HG02759 (cell line): ENCODE data around the gene CCK.
"Not testable (repeated sequence)": the region's sequence is repeated elsewhere in the genome, so short reads cannot be mapped to it uniquely, and the experiment has no call there.

Source experiments
- ATAC-seq: cut with Tn5 transposase; IDR thresholded peaks from one replicate; pipeline ENCODE4 v1.9.1; 2021; ENCODE audit warnings: mild to moderate bottlenecking, moderate library complexity; ENCODE audit not compliant: unreplicated experiment

CCK gene, protein sequence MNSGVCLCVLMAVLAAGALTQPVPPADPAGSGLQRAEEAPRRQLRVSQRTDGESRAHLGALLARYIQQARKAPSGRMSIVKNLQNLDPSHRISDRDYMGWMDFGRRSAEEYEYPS

DNA sequence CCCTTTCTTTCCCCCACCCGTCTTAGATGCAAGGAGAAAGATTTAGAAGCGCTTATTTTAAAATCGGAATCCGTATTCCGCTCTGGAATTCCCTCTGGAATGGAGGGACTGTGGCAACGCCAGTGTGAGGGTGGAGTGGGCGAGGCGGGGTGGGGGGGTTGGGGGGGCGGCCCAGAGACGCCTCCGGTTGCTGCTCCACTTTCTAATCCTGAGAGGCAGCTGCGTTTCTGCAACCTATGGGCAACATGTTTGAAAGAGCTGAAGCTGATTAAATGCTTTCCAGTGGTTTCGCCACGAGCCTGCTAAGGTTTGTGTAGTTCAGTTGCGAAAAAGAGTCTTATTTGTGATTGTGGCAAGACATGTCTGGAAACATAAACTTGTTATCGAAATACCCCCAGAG, at the start of gene CCK:
CCK (minus strand) TSS at position 101 of the 400 bp plus-strand sequence. CDS start 2,555 bp downstream, outside the sequence.
- ATAC-seq, result no peak

DNA sequence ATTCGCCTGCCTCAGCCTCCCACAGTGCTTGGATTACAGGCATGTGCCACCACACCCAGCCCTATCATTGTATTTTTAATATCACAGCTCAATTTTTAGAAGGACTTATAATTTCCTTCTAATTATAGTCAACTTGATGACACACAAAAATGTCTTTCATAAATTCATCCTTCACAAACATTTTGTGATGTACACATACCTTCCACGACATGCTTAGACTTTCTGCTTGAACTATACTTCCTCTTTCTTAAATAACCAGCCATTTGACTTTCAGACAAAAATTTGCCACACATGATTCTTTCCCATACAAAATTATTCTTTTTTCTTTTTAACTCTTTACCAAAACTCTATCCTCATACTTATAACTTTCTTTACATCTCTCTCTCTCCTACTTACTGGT, 48.4 kb upstream of the CCK start:
- ATAC-seq, result no peak

DNA sequence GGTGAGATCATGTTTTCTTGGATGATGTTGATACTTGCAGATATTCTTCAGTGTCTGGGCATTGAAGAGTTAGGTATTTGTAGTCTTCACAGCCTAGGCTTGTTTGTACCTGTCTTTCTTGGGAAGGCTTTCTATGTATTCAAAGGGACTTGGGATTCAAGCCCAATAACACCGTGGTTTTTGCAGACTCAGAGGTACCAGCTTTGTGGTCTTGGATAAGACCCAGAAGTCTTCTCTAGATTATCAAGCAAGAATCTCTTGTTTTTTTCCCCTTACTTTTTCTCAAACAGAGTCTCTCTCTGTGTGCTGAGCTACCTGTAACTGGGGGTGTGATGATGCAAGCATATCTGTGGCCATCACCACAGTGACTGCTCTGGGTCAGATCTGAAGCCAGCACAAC, 42.7 kb upstream of the CCK start:
- no peak for ATAC-seq

DNA sequence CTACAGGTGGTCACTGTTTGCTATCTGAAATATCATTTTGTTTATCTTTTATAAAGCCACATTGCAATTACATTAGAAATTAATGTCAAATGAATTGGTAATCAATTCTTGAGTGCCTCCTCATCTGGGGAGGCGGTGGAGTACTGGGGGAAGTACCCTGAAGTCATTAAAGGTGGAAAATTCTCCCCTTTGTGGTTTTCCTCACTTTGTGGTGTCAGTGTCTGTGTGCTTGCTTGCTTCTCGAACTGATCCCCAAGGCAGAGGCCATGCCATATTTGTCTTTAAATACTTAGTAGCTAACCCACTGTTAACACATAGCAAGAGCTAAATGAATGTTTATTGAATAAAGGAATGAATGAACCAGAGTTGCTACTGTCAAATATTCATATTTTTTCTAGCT, 40.5 kb upstream of the CCK start:
- ATAC-seq, result no peak

DNA sequence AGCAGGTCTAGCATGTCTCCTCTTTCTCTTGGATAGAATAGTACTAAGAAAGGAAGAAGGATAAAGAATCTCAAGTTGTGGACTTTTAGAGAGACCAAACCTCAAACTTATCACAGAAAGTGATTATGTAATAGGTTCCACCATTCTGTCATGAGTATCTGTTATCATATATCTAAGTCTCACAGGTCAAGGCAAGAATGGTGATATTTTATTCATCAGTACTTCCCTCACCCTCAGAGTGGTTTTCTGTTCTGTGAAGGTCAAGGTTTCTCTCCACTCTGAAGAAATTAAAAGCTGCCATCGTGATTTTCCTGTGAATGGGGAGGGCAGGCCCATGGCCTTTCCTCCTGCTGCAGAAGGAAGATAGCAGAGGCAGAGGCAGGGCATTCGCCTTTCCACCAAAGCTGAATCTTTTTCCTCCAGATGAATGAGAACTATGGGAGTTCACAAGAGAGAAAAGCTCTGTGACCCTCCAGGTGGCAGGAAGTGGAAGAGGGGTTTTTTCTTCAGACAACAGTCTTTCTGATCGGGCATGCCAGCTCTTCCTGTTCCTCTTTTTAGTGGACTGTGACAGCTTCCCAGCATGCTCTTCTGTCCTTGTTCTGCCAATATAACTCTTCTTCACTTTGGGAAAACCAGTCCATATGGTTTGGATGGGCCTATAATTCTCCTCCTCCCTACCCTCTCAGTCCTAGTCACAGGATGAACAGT, 37.1 kb upstream of the CCK start:
- ATAC-seq, result peak; percentile 77

DNA sequence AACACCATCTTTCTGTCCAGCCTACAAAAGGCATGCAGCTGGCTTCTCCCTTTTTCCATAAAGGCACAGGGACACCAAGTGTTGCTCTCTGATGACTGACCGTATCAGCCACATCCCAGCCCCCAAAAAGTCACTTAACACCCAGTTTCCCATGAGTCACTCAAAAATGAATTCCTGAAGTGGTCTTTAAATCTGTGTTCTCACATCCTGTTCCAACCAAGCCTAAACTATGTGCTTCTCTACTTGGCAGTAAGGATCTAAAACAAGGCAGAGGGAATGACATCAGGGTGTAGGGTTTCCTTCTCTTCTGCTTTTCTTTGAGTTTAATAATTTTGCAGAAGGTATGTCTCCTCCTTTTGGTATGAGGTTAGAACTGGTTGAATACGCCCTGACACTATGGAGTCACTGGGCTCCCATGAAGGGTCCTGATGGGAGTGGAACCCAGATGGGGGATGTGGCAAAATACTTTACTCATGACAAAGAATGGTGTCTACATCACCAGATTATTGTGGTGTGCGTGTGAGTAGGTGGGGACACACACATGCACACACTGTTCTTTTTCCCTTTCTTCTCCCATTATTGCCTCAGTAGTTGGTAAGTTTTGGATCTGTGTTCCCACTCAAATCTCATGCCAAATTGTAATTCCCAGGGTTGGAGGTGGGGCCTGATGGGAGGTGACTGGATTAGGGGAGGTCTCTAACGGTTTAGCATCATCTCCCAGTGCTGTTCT, 35.6 kb upstream of the CCK start:
- no peak for ATAC-seq

DNA sequence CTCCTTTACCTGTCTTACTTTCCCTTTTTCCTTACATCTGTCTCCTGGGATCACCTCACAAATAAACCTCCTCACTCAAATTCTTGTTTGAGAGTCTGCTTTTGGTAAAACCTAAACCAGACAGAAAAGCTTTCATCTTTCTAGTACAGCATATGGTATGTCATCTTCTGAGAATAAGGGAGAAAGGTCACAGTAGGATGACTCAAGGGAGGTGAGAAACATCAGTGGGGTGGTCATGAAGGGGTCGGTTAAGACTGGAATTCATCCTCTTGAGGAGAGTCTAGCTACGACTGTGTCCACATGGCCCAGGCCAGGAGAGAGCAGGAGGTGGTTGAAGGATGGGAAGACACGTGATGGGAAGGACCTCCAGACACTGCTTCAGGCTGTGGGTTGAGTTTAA, 34.8 kb upstream of the CCK start:
- ATAC-seq, result no peak

DNA sequence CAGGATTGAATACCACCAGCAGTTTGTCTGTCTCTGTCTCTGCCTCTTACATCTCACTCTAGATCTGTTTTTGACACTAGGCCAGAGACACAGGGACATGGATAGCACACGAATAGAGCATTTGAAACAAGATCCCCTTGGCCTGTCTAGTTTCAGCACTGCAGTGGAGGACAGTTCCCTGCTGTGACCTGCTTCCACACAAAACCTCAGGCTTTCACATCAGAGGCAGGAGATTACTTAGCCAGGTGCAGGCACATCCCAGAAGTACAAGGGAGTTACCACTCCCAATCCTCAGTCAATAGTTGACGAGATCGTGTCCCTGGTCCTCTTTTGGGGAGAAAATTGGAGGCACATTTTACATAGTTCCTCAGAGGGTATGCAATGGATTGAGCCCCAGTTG, 34.0 kb upstream of the CCK start:
- ATAC-seq, result no peak

DNA sequence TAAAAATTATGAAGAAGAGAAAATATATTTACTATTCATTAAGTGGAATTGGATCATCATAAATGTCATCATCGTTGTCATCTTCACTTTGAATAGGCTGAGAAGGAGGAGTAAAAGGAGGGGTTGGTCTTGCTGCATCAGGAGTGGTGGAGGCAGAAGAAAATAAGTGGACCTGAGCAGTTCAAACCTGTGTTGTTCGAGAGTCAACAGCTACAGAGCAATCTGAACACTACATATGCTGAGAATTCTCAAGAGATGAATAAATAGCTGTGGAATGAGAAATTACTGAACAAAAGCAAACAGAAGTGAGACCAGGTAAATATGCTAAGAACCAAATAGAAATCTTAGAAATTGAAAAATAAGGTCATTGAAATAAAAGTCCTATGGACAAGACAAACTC, 32.3 kb upstream of the CCK start:
- ATAC-seq, result no peak

DNA sequence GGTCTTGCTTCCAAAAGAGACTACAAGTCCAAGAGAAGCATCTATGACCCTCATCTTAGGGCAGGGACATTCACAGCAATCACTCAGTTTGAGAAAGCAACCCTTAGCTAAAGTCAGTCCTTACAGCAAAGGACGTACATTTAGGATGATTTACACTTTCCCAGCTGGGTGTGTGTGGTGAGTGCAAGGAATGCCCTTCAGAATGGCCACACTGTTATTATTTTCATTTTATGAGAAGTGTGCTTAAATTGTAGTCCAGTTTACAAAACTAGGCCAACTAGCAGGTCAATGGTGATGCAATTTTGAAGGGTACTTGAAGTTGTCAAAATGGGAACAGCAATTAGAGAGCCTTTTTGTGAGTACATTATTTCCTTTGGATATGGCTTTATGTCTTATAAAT, 26.0 kb upstream of the CCK start:
- ATAC-seq, result no peak

DNA sequence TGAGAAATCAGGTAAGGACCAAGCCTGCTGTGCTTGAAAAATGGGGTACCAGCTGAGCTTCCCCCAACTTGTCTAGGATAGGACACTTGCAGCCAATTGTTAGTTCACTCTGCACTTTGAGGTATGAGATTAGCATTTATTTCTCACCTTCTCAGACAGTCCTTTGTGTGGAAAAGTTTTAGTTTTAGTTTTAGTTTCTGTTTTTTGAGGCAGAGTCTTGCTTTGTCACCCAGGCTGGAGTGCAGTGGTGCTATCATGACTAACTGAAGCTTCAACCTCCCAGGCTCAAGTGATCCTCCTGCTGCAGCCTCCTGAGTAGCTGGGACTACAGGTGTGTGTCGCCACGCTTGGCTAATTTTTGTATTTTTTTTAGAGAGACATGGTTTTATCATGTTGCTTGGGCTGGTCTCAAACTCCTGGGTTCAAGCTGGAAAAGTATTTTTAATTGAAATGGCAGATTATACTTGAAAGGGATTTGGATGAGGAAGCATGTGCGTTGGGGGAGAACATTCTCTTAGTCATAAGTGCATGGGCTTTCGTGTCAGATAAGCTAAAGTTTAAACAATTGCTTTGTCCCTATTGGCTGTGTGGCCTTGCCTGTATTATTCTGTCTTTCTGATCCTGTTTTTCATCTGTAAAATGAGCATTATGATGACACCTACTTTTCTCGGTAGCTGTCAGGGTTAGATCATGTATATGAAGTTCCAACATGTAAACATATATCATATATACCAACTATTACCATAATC, 25.2 kb upstream of the CCK start:
- ATAC-seq, result peak; percentile 67

DNA sequence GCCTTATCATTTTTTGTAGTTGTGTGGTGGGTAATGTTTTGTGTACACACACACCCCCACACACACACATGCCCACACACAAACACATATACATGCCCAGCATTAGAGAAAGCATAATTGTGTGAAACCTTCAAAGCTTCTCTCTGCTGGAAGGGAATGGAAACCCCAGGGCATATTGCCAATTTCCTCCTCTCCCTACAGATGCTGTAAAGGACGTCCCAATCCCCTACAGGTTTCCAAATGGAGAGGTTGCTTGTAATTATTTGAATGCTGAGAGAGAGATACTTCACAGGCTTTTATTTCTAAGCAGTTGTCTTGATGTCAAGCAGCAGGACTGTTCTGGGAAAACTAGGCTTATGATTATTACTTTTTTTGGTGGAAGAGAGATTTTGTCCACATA, 23.0 kb upstream of the CCK start:
- no peak for ATAC-seq

DNA sequence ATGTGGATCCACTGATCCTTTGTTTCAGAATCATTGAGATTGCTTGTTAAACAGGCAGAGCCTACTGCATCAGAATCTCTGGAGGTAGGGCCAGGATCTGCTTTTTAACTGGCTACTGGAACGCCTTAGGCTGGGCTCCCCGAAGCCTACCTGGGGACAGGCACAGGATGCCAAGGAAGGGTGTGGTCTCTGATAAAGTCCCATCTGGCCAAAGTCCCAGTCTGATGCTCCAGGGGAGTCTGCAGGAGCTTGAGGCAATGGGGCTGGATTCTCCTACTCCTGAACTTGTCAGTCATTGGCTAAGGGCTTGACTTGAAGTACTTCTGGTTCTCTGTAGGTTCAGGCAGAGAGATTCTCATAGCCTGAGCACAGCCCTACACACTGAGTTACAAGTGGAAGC, 22.4 kb upstream of the CCK start:
- no peak for ATAC-seq

DNA sequence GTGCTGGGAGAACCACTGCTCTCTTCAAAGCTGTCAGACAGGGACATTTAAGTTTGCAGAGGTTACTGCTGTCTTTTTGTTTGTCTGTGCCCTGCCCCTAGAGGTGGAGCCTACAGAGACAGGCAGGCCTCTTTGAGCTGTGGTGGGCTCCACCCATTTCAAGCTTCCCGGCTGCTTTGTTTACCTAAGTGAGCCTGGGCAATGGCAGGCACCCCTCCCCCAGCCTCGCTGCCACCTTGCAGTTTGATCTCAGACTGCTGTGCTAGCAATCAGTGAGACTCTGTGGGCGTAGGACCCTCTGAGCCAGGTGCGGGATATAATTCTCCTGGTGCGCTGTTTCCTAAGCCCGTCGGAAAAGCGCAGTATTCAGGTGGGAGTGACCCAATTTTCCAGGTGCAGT, 21.4 kb upstream of the CCK start:
- not testable (repeated sequence) for ATAC-seq

DNA sequence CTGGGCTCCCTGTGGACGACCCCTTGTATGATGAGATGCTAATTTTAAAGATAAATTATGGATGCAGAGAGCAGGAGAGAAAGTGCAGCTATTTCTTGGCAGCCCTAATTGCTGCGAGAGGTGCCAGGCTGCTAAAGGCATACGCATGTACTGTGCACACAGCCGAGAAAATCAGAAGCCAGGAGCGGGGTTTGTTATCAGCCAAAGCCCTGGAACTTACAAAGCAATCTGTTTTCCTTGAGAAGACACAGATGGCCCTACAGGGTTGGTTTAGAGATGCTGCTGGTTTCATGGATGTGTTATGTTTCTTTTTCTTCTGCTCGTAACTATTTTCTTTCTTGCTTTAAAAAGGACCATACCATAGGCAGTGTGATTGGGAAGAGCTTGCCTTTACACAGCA, 11.7 kb upstream of the CCK start:
- ATAC-seq, result no peak

DNA sequence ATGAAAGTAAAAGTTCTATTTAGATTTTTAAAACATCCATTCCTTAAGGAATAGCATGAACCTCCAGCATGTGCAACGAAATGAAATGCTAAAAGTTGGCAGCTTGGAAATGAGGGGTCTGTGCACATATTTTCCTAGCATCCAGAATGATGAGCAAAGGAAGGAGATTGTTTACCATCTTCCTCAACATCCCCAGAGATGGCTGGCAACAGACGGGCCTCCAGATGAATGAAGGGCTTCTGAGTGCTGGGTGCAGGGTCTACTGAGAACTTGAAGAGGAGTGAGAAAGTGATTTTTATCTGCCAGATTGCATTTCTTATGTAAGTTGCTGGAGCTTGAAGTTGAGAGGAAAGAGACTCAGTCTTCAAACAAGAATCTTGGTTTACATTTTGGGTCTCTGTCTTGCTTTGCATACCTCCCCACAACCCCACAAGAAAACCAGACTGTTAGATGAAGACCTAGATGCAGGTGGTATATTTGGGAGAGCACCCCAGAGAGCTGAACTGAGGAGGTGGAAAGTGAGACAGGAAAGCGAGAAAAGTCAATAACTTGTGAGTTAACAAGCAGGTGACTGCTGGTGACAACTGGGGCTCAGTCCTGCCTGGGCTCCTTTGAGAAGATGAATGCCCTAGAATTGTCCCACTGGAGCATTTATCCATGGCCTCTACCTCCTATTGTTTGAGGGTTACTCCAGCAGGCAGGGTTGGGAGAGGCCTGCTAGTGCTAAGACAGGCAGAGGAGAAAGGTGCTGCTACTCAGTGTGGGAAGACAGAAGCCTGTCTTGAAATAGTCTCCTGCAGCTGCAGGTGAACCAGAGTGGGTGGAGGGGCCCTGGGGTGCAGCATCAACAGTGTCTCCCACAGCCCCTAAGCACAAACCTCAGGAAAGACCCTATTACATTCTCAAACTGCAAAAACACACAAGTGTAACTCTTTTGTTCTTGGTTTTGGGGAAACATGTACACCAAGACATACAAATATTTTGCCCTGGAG, 10.5 kb upstream of the CCK start:
- ATAC-seq, result peak; percentile 73

DNA sequence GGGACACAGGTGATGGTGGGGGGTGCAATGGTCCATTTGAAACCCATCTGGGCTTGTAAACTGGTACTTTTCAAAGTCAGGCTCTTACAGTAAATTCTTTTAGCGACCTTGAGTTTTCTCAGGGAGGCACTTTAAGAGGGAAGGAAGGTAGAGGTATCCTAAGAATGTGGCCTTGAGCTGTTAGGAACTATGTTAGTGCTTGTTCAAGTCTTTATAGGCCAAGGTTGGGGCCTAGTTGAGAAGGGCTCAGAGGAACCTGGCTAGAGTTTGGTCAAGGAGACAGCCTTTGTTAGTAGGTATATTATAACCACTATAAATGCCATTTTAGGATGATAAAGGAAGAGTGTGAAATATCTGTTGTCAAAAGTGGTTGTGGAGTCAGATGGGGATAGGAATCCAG, 9.2 kb upstream of the CCK start:
- ATAC-seq, result no peak

DNA sequence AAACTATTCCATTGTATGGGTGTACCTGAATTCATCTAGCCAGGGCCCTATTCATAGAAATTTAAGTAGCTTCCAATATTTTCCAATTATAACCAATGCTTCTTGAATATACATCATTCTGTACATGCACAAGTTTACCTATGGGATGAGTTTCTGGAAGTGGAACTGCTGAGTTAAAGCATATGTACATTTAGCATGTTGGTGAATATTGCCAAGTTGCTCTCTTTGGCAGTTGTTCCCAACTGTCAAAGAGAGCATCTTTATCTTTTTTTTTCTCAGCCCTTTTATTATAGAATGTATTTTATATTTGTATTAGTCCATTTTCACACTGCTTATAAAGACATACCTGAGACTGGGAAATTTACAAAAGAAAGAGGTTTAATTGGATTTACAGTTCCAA, 8.3 kb upstream of the CCK start:
- no peak for ATAC-seq

DNA sequence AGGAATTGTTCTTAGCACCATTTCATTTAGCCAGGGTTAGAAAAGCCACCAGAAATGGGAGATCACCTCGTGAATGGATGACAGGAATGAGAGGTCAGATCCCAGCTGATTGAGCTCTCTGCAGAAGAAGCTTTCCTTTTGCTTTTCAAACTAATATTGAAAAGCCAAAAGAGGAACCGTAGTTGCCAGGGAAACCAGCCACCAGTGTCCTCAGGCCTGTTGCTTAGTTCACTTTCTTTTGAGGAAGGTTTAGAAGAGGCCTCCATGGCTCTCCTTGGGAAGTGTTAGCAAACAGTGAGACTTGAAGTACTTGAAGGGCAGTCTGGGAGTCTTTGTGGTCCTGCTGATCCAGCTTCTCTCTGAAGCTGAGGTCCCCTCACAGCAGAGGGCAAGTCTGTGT, 7.4 kb upstream of the CCK start:
- ATAC-seq, result no peak

DNA sequence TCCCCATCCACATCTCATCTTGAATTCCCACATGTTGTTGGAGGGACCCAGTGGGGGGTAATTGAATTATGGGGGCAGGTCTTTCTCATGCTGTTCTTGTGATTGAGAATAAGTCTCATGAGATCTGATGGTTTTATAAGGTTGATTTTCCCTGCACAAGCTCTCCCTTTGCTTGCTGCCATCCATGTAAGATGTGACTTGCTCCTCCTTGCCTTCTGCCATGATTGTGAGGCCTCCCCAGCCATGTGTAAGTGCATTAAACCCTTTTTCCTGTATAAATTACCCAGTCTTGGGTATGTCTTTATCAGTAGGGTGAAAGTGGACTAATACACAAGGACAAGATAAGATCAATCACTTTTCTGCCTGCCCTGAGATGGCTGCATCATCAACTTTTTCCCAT, 5.8 kb upstream of the CCK start:
- no peak for ATAC-seq

DNA sequence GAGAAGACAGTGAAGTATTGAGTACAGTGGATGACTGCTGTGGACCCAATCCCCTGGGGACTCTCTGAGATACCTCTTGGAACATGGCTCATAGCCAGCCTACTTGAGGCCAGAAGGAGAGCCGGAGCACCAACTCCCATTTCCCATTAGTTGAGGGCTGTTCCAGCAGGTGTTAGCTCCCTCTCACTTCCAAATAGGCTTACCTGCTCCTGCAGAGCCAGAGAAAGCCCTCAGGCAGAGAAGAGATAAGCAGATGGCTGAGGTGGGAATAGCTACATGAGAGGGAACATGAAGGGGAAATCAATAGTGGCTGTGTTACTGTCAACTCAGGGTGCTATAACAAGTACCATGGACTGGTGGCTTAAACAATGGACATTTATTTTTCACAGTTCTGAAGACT, 4.6 kb upstream of the CCK start:
- ATAC-seq, result no peak
